H1 (cell line): ENCODE results near the gene ALAS1. TPM values are rescaled to one million over a fixed set of nuclear protein-coding genes. Genes with fewer than 3 reads are reported as not detected.

Experiments used
- CTCF ChIA-PET: fragments of 300-600 bp; sonication (Branson Sonifier 250); formaldehyde crosslinking; loops from one replicate; lab custom pipeline; 2021; ENCODE audit not compliant: partially characterized antibody; lab: Charles Lee
- POLR2A ChIA-PET: fragments of 300-600 bp; sonication (Branson Sonifier 250); formaldehyde crosslinking; loops from one replicate; lab custom pipeline; 2021; ENCODE audit warnings: inconsistent platforms; ENCODE audit not compliant: partially characterized antibody; lab: Charles Lee
- DNase-seq, 2 experiments: peaks; one replicate each; pipeline versions ENCODE4 v3.0.0 to v3.0.0-alpha.2; 2010 to 2022; ENCODE audit warnings: low spot score in 2 of 2, low read depth in 1 of 2, mixed read lengths in 1 of 2
- FAIRE-seq: peaks from 2 replicates; lab custom pipeline; 2011; peaks lifted over from hg19 to GRCh38; lab: Jason Lieb, UNC
- H2AFZ ChIP-seq: 2 replicates; pipeline ENCODE4 v1.8.1; 2012; ENCODE audit warnings: low read length, inconsistent platforms
- H2AK5ac ChIP-seq: 2 replicates; pipeline ENCODE4 v1.6.1; 2013; ENCODE audit warnings: low read depth, low read length
- H2BK120ac ChIP-seq: replicated peaks from 2 replicates; pipeline ENCODE3; 2013; ENCODE audit warnings: low read depth, low read length, inconsistent platforms
- H2BK12ac ChIP-seq: 2 replicates; pipeline ENCODE4 v1.6.1; 2013; ENCODE audit warnings: low read depth, low read length
- H2BK15ac ChIP-seq: 2 replicates; pipeline ENCODE4 v1.6.1; 2013; ENCODE audit warnings: low read length
- H2BK20ac ChIP-seq: 2 replicates; pipeline ENCODE4 v1.6.1; 2013; ENCODE audit warnings: low read length
- H2BK5ac ChIP-seq: 2 replicates; pipeline ENCODE4 v1.6.1; 2013; ENCODE audit warnings: low read depth, low read length
- H3K14ac ChIP-seq: 2 replicates; pipeline ENCODE4 v1.6.1; 2013; ENCODE audit warnings: inconsistent platforms; ENCODE audit not compliant: insufficient read length
- H3K18ac ChIP-seq: 2 replicates; pipeline ENCODE4 v1.6.1; 2013; ENCODE audit warnings: low read length; ENCODE audit errors: extremely low read depth
- H3K23ac ChIP-seq: 2 replicates; pipeline ENCODE4 v1.6.1; 2013; ENCODE audit warnings: inconsistent platforms; ENCODE audit not compliant: insufficient read length
- H3K23me2 ChIP-seq: 2 replicates; pipeline ENCODE4 v1.6.1; 2013; ENCODE audit warnings: low read depth, low read length
- H3K27ac ChIP-seq: 2 replicates; pipeline ENCODE4 v1.6.1; 2011; ENCODE audit warnings: low read depth, low read length, inconsistent platforms
- H3K27me3 ChIP-seq, 4 experiments: replicated peaks in 1 of 4; 1 replicate in 1 of 4; 2 replicates in 3 of 4; pipeline versions ENCODE4 v1.6.1 to v1.8.1; 2011 to 2013; ENCODE audit warnings: low read length in 3 of 4, mild to moderate bottlenecking in 3 of 4, inconsistent platforms in 2 of 4, mixed read lengths in 2 of 4, moderate library complexity in 1 of 4; ENCODE audit not compliant: control insufficient read depth in 3 of 4, insufficient read depth in 3 of 4; ENCODE audit errors: extremely low read depth in 1 of 4
- H3K36me3 ChIP-seq, 4 experiments: 2 replicates each; pipeline versions ENCODE4 v1.6.1 to v1.8.1; 2011 to 2013; ENCODE audit warnings: mild to moderate bottlenecking in 4 of 4, low read length in 3 of 4, moderate library complexity in 2 of 4, control low read depth in 1 of 4, inconsistent platforms in 1 of 4; ENCODE audit not compliant: insufficient read depth in 4 of 4, control insufficient read depth in 2 of 4
- H3K4ac ChIP-seq: replicated peaks from 2 replicates; pipeline ENCODE3; 2013; ENCODE audit warnings: low read length, low read depth, mixed read lengths, inconsistent platforms; ENCODE audit not compliant: insufficient read length
- H3K4me1 ChIP-seq, 4 experiments: replicated peaks in 1 of 4; 1 replicate in 1 of 4; 2 replicates in 3 of 4; pipeline versions ENCODE4 v1.6.1 to v1.8.1; 2011 to 2013; ENCODE audit warnings: low read length in 3 of 4, inconsistent platforms in 2 of 4, mixed read lengths in 1 of 4; ENCODE audit not compliant: insufficient read depth in 4 of 4, control insufficient read depth in 3 of 4
- H3K4me2 ChIP-seq, 2 experiments: 2 replicates each; pipeline versions ENCODE4 v1.6.1 to v1.8.1; 2011 to 2013; ENCODE audit warnings: low read depth in 2 of 2, low read length in 2 of 2, control low read depth in 1 of 2, inconsistent platforms in 1 of 2, mild to moderate bottlenecking in 1 of 2; ENCODE audit not compliant: insufficient read depth in 1 of 2
- H3K4me3 ChIP-seq, 4 experiments: fragments of 200-600, 300-600 bp in 1 of 4; sonication (generic), shearing (Covaris generic), sonication (Bioruptor Twin) in 1 of 4; 2 replicates each; pipeline versions ENCODE4 v1.5.1 to v1.8.1; 2011 to 2016; ENCODE audit warnings: low read length in 4 of 4, low read depth in 3 of 4, control low read depth in 2 of 4, inconsistent platforms in 2 of 4, mild to moderate bottlenecking in 2 of 4, mixed read lengths in 1 of 4, moderate library complexity in 1 of 4; ENCODE audit not compliant: insufficient read depth in 2 of 4; ENCODE audit errors: extremely low read depth in 1 of 4
- H3K56ac ChIP-seq: replicated peaks from 2 replicates; pipeline ENCODE3; 2013; ENCODE audit warnings: low read depth, mild to moderate bottlenecking, mixed read lengths, low read length, inconsistent platforms; ENCODE audit not compliant: insufficient read length
- H3K79me1 ChIP-seq: 2 replicates; pipeline ENCODE4 v1.6.1; 2013; ENCODE audit warnings: low read depth, low read length, control low read depth
- H3K79me2 ChIP-seq, 2 experiments: 2 replicates each; pipeline versions ENCODE4 v1.6.1 to v1.8.1; 2012 to 2013; ENCODE audit warnings: low read length in 2 of 2, mild to moderate bottlenecking in 2 of 2, inconsistent platforms in 1 of 2; ENCODE audit not compliant: insufficient read depth in 2 of 2, control insufficient read depth in 1 of 2
- H3K9ac ChIP-seq, 4 experiments: replicated peaks in 1 of 4; 1 replicate in 1 of 4; 2 replicates in 3 of 4; pipeline versions ENCODE4 v1.6.1 to v1.8.1; 2011 to 2013; ENCODE audit warnings: low read depth in 3 of 4, low read length in 3 of 4, control low read depth in 2 of 4, mild to moderate bottlenecking in 2 of 4, moderate library complexity in 2 of 4, inconsistent platforms in 1 of 4; ENCODE audit errors: extremely low read depth in 1 of 4
- H3K9me3 ChIP-seq, 2 experiments: 2 replicates each; pipeline versions ENCODE4 v1.6.1 to v1.8.1; 2012 to 2013; ENCODE audit warnings: mild to moderate bottlenecking in 2 of 2, moderate library complexity in 2 of 2, control low read depth in 1 of 2, inconsistent platforms in 1 of 2, low read depth in 1 of 2, low read length in 1 of 2, mixed read lengths in 1 of 2; ENCODE audit not compliant: insufficient read depth in 2 of 2
- H4K20me1 ChIP-seq, 2 experiments: replicated peaks in 1 of 2; 2 replicates each; pipeline versions ENCODE3 to v1.8.1; 2011 to 2013; ENCODE audit warnings: inconsistent platforms in 2 of 2, low read length in 2 of 2, mild to moderate bottlenecking in 1 of 2; ENCODE audit not compliant: insufficient read depth in 2 of 2, control insufficient read depth in 1 of 2
- H4K5ac ChIP-seq: 2 replicates; pipeline ENCODE4 v1.6.1; 2013; ENCODE audit warnings: low read length, low read depth, mixed read lengths, inconsistent platforms; ENCODE audit not compliant: insufficient read length
- H4K8ac ChIP-seq: 2 replicates; pipeline ENCODE4 v1.8.0; 2013; ENCODE audit warnings: mild to moderate bottlenecking, moderate library complexity, low read length, inconsistent platforms; ENCODE audit not compliant: insufficient read depth; ENCODE audit errors: extremely low read depth
- H4K91ac ChIP-seq: replicated peaks from 2 replicates; pipeline ENCODE3; 2013; ENCODE audit warnings: low read length, mixed read lengths, inconsistent platforms; ENCODE audit not compliant: insufficient read length
- JUN ChIP-seq: IDR thresholded peaks from 2 replicates; pipeline ENCODE4 v1.6.1; 2011; ENCODE audit warnings: low read depth, mild to moderate bottlenecking, improper control_type of control experiment, low read length
- WGBS, 2 experiments: shearing (Covaris generic) in 1 of 2; methylation state at CpG; one replicate each; pipeline versions ENCODE4 v1.1.6 to v1.1.7; 2013 to 2015; ENCODE audit warnings: low lambda C conversion rate in 2 of 2, mixed read lengths in 2 of 2, inconsistent platforms in 1 of 2, low coverage in 1 of 2, missing lambda C conversion rate in 1 of 2; ENCODE audit not compliant: insufficient replicate concordance in 2 of 2, insufficient coverage in 1 of 2, insufficient read length in 1 of 2; ENCODE audit errors: extremely low coverage in 1 of 2, missing lambda C conversion rate in 1 of 2; 5-methylcytosine and 5-hydroxymethylcytosine counted together
- polyA plus RNA-seq, 7 experiments: library from polyadenylated mRNA; depleted of rRNA in 3 of 7; stranded (reverse) in 5 of 7; unstranded in 2 of 7; fragments of >200 nt in 5 of 7; fragments of 200-250 nt in 2 of 7; gene quantifications; 1 replicate in 5 of 7; 2 replicates in 1 of 7; 4 replicates in 1 of 7; pipeline versions ENCODE4 v1.2.1 to v1.2.3, GENCODE V29; 2011 to 2013; ENCODE audit warnings: missing spikeins in 2 of 7, mixed read lengths in 2 of 7
- total RNA-seq: library from RNA; stranded (reverse); fragmentation: NEBNext Ultra II Directional; extraction: Animal tissue kit (Norgen Biotek cat#: 25700); gene quantifications from 2 replicates; pipeline ENCODE4 v1.2.1, GENCODE V29; 2021

The ALAS1 gene
- total and polyA plus RNA-seq, 2 of the 8 experiments (the other 6 are each of a cell fraction or from before 2014, with no cell fraction given): 45.9 to 84.4 TPM

DNA sequence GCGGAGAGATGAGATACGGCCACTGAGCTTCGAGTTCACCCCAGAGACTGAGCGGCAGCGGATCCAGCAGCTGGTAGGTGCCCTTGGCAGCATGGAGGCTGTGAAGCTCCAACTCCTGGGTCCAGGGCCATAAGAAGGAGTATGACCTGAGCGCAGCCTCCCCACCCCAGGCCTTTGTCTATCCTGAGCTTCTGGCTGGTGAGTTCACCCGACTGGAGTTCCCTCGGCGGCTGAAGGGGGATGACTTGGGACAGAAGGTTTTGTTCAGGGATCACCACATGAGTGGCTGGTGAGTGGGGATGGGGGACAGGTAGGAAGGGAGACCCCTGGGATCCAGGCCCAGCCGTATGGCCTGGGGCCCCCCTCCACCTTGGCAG, 50.2 kb downstream of the ALAS1 start:
- H2BK15ac ChIP-seq: no peak overlapping the region
- no peak overlapping the region for H3K27ac ChIP-seq
- 97% methylated on average over 10 of the region's 10 CpGs; no CpG with 5 or more reads in 1 of the 2 experiments for WGBS, 2 experiments
- peaks cover 5 to 15% of the 10 kb centered on the region in 2 experiments for H4K20me1 ChIP-seq
- no peak overlapping the region for H3K23ac ChIP-seq
- peaks cover 10% of the 10 kb centered on the region for H3K23me2 ChIP-seq
- H2BK5ac ChIP-seq: no peak overlapping the region
- H3K27me3 ChIP-seq: peaks cover 6 to 37% (median 23%) of the 10 kb centered on the region in 4 experiments; a peak in 6 of 7 replicates
- no peak overlapping the region for H3K56ac ChIP-seq
- H2BK12ac ChIP-seq: no peak overlapping the region
- H3K79me1 ChIP-seq: no peaks in the 10 kb centered on the region
- TF ChIP-seq JUN: no peak
- no peak overlapping the region for H4K91ac ChIP-seq
- CTCF ChIA-PET: interaction anchor here (0.5 to 17.7 kb wide), 15 partner anchors 11 to 143 kb away, joined by 3 to 126 read pairs (median 4); no protein-coding TSS in a partner anchor
- no peak overlapping the region for H4K8ac ChIP-seq
- H2BK120ac ChIP-seq: no peak overlapping the region
- H3K4me3 ChIP-seq: no peak overlapping the region
- H3K14ac ChIP-seq: no peak overlapping the region
- H2AK5ac ChIP-seq: no peak overlapping the region
- H3K4ac ChIP-seq: no peak overlapping the region
- H2BK20ac ChIP-seq: no peak overlapping the region
- H3K36me3 ChIP-seq: peaks cover 0 to 21% (median 0%) of the 10 kb centered on the region in 4 experiments; a peak in 4 of 8 replicates
- H3K9me3 ChIP-seq: no peaks in the 10 kb centered on the region
- H3K4me2 ChIP-seq: no peak overlapping the region
- H3K9ac ChIP-seq: no peak overlapping the region
- POLR2A ChIA-PET: interaction anchor here (0.7 to 3.8 kb wide), 11 partner anchors 8 to 109 kb away, joined by 3 to 25 read pairs (median 6); partner anchors contain the start of genes TWF2 and WDR82
- FAIRE-seq (no peak), DNase-seq (no peak)
- no peaks in the 10 kb centered on the region for H3K79me2 ChIP-seq
- H3K18ac ChIP-seq: no peak overlapping the region
- peaks cover 0 to 13% (median 10%) of the 10 kb centered on the region in 4 experiments; a peak in 6 of 7 replicates for H3K4me1 ChIP-seq
- no peak overlapping the region for H4K5ac ChIP-seq
- no peak overlapping the region for H2AFZ ChIP-seq
